Measurements from ENCODE around the gene RWDD3. TPM values are rescaled to one million over a fixed set of nuclear protein-coding genes. Genes with fewer than 3 reads are reported as not detected.
A peak's percentile ranks its signal among the peaks of the same experiment; 100 is the strongest.

The RWDD3 gene
- total RNA-seq, 1 experiment from 2014 or later = 19.9 TPM

- in situ Hi-C loops (cut with HindIII; ENCODE audit: low pct_unique_long_range_greater_than_20kb, low sequenced_read_pairs) = no loop called here
- no peak for DNase-seq (ENCODE audit: low read depth, low spot score)
These were observed 25.2 kb downstream of the RWDD3 start for GRCh38 chr1:95259245-95259644.

DNA sequence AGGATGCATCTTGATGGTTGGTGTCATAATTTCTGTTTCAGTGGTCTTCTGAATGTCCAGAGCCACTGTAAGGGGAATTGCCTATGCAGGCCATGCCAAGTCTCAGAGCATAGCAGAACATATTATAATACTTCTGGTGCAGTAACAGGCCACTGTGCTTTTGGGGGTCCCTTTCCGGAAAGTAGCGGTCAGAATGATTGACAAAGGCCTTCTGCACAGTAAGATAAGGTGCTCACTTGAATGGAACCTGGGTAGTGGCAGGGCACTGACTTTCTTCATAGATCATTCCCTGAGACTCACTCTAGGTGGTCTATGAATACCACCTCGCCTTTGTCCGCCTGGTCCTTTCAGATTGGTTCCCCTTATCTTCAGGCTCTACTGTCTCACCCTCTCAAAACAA is 28.9 kb downstream of the RWDD3 start:
- in situ Hi-C loops (cut with HindIII; ENCODE audit: low pct_unique_long_range_greater_than_20kb, low sequenced_read_pairs) = no loop called here
- DNase-seq (ENCODE audit: low read depth, low spot score) = no peak

GRCh38 chr1:95263450-95263849 is 29.4 kb downstream of the RWDD3 start:
- in situ Hi-C loops (cut with HindIII; ENCODE audit: low pct_unique_long_range_greater_than_20kb, low sequenced_read_pairs) = no loop called here
- DNase-seq (ENCODE audit: low read depth, low spot score) = no peak

DNA sequence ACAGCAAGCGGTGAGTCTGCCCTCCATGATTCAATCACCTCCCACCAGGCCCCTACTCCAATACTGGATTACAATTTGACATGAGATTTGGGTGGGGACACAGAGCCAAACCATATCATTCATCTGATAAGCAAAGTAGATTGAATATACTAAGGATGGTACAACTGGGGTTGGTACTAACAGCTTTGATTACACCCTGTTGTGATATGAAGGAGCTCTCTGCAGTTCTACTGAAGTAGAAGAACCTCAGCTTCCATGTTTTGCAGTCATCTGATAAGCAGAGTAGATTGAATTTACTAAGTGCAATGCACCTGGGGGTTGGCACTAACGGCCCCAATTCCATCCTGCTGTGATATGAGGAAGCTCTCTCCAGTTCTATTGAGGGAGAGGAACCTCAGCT is 31.1 kb downstream of the RWDD3 start:
- no peak for DNase-seq (ENCODE audit: low read depth, low spot score)
- in situ Hi-C loops (cut with HindIII; ENCODE audit: low pct_unique_long_range_greater_than_20kb, low sequenced_read_pairs) = no loop called here

DNA sequence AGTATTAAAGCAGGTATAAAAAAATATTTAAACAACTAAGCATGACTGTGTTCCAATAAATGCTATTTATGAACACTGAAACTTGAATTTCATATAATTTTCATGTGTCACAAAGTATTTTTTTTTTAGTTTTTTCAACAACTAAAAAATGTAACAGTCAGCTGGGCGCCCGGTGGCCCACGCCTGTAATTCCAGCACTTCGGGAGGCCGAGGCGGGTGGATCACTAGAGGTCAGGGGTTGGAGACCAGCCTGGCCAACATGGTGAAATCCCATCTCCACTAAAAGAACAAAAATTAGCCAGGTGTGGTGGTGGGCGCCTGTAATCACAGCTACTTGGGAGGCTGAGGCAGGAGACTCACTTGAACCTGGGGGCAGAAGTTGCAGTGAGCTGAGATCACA is 42.4 kb downstream of the RWDD3 start:
- in situ Hi-C loops (cut with HindIII; ENCODE audit: low pct_unique_long_range_greater_than_20kb, low sequenced_read_pairs) = no loop called here
- no peak for DNase-seq (ENCODE audit: low read depth, low spot score)

DNA sequence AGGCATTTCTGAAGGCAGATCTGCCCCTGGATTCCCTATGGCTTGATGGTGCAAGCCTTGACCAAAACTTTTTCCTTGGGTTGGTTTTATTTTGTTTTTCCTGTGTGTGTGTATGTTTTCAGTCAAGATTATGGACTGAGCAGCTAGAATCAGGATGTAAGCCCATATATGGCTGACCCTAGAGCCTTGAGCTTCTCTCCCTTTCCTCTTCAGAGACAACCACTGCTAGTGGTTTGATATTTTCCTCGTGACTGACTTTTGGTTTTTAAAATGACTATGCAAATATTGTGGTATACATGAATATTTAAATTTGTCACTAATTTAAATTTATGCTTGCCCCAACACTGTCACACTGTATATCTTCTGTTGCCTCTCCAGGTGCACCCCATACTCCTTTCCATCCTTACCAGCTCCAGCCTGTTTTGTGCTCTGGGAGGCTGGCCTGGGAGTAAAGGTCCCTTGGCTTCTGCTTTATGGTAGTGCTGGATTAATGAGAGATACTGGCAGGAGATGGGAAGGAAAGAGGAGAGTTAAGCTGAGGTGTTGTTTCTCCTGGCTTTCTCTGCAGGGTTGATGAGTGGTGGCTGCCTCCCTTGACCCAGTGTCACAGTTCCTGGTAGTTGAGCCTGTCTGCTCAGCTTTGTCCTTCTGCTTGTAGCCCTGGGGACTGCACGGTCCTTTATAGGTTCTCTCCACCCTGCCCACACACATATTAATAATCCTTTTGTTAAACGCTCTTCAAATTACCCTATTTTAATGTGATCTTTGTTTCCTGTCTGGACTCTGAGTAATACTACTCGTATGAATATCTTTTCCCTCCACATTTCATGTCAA is 44.4 kb downstream of the RWDD3 start:
- in situ Hi-C loops (cut with HindIII; ENCODE audit: low pct_unique_long_range_greater_than_20kb, low sequenced_read_pairs) = no loop called here
- DNase-seq (ENCODE audit: low read depth, low spot score) = no peak

DNA sequence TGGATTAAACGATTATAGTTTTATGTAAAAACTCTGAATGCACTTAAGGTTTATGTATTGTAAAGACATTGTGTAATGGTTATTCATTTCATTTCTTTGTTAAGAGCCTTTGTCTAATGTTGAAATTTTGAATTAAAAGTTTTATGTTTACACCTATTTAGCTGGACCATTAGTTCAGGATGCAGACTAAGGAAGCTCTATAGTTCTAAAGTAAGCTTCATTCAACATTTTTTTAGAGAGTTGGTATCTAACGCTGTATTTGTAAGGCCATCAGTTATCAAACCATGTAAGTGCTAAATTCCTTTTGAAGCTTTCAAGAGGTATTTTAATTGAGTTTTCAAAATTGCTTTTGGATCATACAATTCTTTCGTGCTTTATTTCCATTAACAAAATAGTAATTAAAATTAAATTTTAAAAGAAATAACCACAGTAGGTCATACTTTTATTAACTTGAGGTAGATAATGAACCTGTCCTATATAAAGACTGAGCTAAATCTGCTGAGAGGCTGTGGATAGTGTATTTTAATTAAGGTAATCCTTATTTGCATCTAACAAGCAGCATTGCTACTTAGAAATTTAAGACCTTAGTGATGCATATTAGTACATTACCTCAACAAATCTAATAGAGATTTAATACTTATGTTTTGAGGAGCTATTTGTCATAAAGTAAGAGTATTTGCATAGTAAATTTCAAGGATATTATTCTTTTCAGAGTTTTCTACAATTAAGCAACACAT is 47.9 kb downstream of the RWDD3 start:
- in situ Hi-C loops (cut with HindIII; ENCODE audit: low pct_unique_long_range_greater_than_20kb, low sequenced_read_pairs) = no loop called here
- no peak for DNase-seq (ENCODE audit: low read depth, low spot score)

DNA sequence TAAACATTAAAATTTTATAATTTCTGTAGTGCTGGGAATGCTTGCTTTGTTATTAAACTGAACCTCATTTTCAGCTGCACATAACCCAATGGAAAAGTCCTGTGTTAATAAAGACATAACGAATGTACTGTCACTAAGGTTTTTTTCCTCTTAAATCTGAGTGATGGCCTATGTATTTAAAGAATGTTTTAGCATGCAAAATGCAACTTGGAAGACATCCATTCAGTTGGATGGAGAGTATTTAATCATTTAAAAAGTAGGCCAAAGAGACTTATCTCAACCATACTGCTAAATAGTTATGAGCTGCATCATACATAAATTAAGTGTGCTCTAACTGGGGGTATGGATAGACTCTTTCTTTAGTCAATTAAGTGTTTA is 48.5 kb downstream of the RWDD3 start:
- in situ Hi-C loops (cut with HindIII; ENCODE audit: low pct_unique_long_range_greater_than_20kb, low sequenced_read_pairs) = no loop called here
- DNase-seq (ENCODE audit: low read depth, low spot score) = no peak

DNA sequence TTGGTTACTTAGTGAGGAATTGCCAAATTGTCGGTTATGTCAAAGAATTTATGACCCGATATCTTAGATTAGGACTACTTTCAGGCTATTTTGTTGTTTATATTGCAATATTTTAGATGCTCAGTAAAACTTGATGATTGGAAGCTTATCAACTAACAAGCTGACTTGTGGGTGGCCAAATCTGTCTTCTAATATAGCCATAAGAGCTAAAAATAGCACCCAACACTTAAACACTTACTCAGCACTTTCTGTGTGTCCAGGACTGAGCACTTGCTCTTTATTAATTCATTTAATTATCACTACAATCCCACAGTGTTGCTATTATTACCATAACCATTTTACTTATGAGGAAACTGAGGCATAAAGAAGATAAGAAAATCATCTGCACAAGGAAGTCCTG is 50.4 kb downstream of the RWDD3 start:
- in situ Hi-C loops (cut with HindIII; ENCODE audit: low pct_unique_long_range_greater_than_20kb, low sequenced_read_pairs) = no loop called here
- no peak for DNase-seq (ENCODE audit: low read depth, low spot score)

- in situ Hi-C loops (cut with HindIII; ENCODE audit: low pct_unique_long_range_greater_than_20kb, low sequenced_read_pairs) = no loop called here
- DNase-seq (ENCODE audit: low read depth, low spot score) = no peak
These were observed 52.5 kb downstream of the RWDD3 start for GRCh38 chr1:95286479-95286878.

- DNase-seq (ENCODE audit: low read depth, low spot score) = peak; percentile 68
These were observed 53.1 kb downstream of the RWDD3 start for GRCh38 chr1:95287081-95287480.

GRCh38 chr1:95287825-95288224 is 53.8 kb downstream of the RWDD3 start:
- no peak for DNase-seq (ENCODE audit: low read depth, low spot score)

More at GRCh38 chr1:95287081-95287480, 53.1 kb downstream of the RWDD3 start:
- in situ Hi-C loops (cut with HindIII; ENCODE audit: low pct_unique_long_range_greater_than_20kb, low sequenced_read_pairs) = no loop called here

More at GRCh38 chr1:95287825-95288224, 53.8 kb downstream of the RWDD3 start:
- in situ Hi-C loops (cut with HindIII; ENCODE audit: low pct_unique_long_range_greater_than_20kb, low sequenced_read_pairs) = no loop called here

Other genes starting within 250 kb of the RWDD3 start
- 4.7 and 7.1 TPM in 2 replicates for gene ALG14, start 161.3 kb upstream of the RWDD3 start, total RNA-seq (2014; rRNA removed; shearing (Covaris generic))
- 24.6 and 24.8 TPM in 2 replicates for gene TLCD4, start 116.9 kb upstream of the RWDD3 start, total RNA-seq (2014; rRNA removed; shearing (Covaris generic))

Measured in SK-MEL-5 (cell line).